Activated gamma-delta T cell treated with Interleukin-2 at 50 U/mL for 16 hours (primary cell): ENCODE results near the gene SRMS.
"Not testable (repeated sequence)": the region's sequence is repeated elsewhere in the genome, so short reads cannot be mapped to it uniquely, and the experiment has no call there.

Experiments used
- DNase-seq: peaks from one replicate; pipeline ENCODE4 v3.0.0-alpha.2; 2020

The SRMS gene

DNA sequence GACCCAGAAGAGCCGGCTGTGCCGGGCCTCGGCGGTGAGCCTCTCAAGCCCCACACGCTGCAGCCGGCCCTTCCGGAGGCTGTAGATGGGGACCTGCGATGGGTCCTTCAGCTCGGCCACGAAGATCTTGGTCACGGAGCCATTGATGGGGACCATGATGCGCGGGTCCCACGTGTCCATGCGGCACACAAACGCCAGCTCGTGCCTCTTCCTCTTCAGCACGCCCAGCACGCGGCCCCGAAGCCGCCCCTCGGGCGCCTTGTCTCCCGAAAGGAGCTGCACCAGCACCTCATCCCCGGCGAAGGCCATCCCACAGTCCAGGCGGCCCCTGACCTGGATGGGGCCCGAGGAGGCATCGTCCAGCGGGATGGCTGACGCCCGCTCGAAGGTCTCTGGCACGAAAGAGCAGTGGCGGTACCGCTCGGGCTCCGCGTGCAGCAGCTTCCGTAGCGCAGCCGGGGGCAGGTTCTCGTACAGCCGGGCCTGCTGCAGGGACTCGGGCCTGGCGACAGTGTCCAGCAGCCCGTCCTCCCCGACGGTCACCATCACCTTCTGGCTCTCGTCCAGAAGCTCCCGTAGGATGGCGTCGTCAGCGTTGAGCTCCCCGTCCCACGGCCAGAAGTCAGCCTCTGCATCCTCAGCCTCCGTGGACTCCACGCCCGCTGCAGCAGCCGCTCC is 17.6 kb upstream of the SRMS start:
- DNase-seq: no peak

DNA sequence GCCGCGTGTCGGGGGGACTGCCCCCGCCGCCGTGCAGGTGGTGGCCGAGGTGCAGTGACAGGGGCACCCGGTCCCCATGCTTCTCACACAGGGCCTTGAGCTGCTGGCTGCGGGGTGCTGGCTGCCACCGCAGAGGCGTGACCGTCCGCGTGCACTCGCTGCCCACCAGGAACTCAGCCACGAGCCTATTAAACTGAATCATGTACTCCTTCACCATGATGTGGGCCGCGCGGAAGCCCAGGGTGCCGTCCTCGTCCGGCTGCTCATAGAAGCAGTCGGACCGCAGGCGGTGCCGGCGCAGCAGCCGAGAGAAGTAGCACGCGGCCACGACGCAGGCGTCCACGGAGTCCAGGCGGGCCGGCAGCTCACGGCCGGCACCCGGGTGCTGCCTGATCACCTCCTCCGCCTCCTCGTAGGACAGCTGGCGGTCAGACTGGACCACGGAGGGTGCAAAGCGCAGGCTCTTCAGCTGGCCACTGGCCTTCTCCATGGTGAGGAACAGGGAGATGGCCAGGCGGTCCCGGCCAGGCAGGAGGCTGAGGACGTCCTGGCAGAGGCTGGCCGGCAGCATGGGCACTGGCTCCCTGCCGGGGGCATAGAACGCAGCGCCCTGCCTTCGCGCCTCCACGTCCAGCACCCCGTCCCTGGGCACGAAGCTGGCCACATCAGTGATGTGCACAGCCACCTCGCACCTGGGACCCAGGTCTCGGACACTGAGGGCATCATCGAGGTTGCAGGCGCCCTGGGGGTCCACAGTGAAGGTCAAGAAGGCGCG is 16.7 kb upstream of the SRMS start:
- DNase-seq: no peak

DNA sequence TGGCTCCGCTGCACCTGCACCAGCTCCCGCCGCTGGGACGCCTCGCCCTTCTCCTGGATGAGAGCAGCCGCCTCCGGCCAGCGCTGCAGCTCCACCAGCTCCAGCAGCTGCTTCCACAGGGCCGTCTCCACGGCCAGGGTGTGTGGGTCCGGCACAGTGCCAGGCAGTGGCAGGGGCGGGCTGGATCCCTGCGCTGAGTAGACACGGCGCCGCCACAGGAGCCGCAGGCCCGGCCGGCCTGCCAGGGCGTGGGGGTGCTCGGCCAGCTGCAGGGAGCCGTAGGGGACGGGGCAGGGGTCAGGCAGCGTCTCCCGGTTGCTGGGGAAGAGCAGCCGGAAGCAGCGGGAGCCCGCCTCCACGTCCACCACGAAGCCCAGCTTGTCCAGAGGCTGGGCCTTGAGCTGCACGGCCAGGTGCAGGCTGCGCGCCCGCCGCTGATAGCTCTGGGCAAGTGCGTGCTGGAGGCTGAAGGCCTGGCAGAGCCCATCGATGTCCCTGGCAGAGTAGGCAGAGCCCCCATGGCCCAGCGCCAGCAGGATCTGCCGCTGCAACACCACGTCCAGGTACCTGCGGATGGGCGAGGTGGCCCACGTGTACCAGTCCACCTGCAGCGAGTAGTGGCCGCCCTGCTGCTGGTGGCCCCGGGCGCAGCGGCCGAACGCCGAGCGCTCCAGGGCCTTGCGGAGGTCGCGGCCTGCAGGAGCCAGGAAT is 15.8 kb upstream of the SRMS start:
- DNase-seq: no peak

DNA sequence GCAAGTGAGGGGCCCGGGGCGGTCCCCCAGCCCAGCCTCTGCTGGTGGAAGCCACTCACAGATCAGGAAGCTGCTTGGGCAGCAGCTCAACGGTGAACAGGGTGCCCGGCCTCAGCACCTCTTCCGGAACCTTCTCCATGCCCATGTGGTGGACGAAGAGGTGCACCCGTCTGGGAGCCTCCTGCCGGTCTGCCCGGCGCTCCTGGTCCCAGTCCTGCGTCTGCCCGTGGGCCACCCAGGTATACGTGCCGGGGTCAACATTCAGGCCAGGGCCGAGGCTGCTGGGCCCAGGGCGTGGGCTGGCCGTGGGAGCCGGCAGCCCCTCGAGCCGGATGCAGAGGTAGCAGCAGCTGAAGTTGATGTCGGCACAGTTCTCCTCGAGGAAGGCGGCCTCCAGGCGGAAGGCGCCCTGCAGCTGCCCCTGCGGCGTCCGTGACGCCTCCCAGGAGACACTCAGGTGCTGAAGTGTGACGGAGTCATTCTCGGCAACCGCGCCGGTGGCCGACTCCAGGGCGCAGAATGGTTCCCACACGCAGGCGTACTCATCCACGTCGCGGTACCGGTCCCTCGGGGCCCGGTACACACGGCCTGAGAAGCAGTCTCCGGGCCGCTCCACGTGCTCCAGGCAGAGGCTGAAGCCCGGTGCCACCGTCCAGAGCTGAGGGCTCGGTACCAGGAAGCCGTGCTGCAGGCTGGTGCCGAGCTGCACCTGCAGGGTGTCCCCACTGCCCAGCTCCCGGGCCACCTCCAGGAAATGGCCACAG is 15.1 kb upstream of the SRMS start:
- DNase-seq: no peak

DNA sequence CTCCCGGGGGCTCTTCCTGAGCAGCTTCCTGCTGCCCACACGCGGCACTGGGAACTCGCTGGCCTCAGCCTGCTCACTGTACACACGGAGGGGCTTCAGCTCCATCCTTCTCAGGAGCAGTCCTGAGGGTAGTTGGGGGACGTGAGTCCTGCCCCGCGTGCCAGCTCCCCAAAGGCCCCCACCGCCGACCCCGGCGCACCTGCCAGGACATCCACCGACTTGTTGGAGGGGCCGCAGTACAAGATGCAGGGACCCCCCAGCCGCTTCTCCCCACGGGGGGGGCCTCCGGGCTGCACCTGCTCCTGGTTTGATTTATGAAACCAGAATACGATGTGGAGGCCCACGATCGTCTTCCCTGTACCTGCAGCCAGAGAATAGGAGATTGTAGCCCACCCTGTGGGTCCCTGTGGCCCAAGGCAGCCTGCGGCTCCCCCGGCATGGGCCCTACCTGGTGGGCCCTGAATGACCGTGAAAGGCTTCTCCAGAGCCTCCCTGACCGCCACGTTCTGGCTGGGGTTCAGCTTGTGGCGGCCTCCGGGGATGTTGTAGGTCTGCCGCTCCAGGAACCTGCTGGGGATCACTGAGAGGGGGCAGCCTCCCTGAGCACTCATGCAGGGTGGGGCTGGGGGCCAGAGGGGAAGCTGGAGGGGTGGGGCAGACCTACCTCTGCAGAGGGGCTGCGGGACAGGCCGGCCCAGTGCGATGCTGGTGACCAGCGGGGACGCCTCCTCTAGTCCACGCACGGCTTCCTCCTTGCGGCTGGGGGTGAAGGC is 14.3 kb upstream of the SRMS start:
- no peak for DNase-seq

DNA sequence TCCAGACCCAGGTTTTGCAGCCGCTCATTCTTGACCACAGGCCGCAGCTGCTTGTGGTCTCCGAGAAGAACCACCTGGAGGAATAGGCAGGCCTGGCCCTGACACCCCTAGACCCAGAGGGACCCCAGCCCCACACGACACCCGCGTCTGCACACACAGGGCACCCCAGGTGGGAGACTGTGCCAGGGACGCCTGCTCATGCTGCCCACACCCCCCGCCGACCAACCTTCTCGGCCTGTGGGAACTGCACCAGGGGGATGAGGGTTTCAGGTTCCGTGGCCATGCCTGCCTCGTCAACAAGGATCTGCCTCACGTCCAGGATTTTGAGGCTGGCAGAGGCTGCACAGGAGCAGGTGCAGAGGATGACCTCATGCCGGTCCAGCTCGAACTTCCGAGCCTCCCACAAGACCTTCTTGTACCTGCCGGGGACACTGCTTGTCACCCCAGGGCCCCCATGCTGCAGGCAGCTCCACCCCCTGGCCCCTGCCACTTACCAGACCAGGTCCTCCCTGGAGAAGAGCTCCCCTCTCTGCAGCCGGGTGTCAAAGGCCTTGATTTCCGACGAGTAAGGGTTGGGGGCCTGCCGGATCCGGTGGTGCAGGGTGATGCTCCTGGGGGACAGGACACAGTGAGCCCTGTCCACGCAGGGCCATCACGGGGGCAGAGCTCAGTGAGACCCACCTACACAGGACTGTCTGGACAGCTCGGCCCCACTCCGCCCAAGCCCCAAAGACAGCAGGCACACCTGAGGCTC is 13.5 kb upstream of the SRMS start:
- DNase-seq: no peak

DNA sequence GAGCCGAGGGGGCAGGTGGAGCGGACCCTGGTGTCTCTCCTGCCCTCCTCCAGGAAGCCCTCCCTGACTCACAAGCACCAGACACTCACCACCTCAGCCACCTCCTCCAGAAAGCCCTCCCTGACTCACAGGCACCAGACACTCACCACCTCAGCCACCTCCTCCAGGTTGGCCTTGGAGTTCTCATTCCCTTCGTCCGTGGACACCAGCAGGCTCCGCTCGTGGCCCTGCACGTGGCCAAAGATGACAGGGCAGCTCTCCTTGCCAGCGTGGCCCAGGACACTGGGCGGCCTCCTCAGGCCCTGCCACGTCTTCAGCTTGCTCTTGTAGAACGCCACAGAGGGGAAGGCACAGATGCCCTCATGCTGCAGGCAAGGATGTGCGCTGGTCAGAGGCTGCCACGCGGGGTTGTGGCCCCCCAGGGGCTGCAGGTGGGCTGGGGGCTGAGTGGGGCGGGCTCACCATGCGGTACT is 12.8 kb upstream of the SRMS start:
- no peak for DNase-seq

DNA sequence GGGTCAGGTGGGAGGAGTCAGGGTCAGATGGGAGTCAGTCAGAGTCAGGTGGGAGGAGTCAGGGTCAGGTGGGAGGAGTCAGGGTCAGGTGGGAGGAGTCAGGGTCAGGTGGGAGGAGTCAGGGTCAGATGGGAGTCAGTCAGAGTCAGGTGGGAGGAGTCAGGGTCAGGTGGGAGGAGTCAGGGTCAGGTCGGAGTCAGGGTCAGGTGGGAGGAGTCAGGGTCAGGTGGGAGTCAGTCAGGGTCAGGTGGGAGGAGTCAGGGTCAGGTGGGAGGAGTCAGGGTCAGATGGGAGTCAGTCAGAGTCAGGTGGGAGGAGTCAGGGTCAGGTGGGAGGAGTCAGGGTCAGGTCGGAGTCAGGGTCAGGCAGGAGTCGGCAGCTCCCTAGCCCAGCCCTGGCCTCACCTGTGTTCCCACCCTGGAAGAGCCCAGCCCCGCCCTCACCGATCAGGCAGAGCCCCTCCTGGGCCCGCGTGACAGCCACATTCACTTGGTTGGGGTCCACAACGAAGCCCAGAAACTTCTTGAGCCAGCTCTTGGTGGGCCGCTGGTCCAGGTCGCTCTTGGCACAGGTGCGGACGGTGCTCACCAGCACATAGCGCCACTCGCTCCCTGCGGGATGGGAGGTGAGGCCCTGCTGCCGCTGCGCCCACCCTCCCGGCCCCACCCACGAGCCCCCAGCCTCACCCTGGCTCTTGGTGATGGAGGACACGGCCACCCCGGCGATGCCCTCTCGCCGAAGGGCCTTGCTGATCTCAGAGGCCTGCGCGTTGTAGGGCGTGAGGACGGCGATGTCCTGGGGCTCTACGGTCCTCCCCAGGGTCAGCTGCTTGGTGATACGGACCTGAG is 12.2 kb upstream of the SRMS start:
- not testable (repeated sequence) for DNase-seq

DNA sequence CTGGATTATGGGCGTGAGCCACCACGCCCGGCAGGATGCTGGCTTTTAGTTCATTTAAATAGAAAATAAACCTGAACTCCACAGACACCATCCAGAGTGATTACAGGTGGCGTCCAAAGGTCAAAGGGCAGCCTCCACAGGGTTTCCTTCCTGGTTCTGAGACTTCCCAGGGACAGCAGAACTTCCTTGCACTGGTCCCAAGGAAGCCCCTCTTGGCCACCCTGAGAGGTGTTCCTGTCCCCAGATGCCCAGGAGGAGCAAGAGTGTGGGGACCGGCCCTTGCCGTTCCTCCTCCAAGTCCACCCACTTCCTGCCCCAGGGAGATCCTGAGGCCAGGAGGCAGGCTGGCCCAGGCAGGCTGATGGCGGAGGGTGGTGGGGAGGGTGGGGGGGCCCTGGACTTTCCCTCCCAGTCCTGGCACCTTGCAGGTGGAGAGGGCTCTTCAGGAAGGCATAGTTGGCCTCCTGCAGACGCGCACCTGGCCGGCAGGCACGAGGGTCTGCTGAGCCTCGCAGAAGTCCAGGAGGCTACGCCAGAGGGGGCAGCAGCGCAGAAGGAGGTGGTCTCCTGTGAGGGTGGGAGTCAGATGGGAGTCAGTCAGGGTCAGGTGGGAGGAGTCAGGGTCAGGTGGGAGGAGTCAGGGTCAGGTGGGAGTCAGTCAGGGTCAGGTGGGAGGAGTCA is 11.4 kb upstream of the SRMS start:
- DNase-seq: no peak

DNA sequence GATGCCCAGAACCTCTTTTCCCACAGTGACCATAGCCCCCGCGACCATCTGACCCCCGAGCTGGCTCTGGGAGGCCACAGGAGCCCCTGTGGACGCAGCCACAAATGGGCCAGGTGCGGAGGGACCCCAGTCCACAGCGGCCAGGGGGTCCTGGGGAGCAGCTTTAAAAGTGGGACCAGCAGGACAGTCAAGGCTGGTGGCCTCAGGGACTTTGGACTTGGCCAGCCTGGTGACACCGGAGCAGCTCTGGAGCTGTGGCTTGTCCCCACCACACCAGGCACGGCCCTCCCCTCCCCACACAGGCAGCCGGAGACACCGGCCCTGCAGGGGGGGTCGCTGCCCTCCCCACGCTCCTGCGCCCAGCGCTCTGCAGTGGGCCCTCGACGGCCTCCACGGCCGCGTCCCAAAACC is 9.9 kb upstream of the SRMS start:
- DNase-seq: no peak

DNA sequence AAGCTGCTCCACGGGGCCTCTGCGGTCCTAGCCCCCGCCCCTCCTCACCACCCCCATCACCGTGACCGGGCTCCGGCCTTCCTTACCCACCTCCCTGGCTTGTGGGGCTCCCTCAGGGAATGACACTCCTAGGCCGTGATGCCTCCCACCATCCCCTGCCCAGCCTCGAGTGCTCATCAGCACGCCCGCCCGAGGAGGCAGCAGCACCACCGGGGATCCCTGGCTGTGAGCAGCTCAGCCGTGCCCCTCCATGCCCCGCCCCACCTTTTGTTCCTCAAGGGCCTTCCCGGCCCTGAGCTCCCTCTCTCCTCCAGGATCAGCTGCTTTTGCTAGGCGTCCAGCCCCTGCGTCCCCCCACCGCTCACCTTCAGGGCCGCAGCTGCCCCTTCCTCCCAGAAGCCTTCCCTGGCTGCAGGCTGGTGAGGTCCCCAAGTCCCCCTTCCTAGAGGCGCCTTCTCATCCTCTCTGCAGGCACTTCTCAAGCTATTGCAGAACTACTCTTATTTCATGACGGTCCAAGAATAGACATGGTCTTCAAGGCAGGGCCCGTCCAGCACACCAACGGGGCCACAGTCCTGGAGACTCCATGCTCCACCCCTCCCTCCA is 9.4 kb upstream of the SRMS start:
- DNase-seq: no peak

DNA sequence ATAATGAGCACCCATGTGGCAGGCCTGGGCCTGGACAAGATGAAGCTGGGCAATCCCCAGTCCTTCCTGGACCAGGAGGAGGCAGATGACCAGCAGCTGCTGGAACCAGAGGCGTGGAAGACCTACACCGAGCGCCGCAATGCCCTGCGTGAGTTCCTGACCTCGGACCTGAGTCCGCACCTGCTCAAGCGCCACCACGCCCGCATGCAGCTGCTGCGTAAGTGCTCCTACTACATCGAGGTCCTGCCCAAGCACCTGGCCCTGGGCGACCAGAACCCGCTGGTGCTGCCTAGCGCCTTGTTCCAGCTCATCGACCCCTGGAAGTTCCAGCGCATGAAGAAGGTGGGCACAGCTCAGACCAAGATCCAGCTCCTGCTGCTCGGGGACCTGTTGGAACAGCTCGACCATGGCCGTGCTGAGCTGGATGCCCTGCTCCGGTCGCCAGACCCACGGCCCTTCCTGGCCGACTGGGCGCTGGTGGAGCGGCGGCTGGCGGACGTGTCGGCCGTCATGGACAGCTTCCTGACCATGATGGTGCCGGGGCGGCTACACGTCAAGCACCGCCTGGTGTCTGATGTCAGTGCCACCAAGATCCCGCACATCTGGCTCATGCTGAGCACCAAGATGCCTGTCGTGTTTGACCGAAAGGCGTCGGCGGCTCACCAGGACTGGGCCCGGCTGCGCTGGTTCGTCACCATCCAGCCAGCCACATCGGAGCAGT is 8.3 kb upstream of the SRMS start:
- no peak for DNase-seq

DNA sequence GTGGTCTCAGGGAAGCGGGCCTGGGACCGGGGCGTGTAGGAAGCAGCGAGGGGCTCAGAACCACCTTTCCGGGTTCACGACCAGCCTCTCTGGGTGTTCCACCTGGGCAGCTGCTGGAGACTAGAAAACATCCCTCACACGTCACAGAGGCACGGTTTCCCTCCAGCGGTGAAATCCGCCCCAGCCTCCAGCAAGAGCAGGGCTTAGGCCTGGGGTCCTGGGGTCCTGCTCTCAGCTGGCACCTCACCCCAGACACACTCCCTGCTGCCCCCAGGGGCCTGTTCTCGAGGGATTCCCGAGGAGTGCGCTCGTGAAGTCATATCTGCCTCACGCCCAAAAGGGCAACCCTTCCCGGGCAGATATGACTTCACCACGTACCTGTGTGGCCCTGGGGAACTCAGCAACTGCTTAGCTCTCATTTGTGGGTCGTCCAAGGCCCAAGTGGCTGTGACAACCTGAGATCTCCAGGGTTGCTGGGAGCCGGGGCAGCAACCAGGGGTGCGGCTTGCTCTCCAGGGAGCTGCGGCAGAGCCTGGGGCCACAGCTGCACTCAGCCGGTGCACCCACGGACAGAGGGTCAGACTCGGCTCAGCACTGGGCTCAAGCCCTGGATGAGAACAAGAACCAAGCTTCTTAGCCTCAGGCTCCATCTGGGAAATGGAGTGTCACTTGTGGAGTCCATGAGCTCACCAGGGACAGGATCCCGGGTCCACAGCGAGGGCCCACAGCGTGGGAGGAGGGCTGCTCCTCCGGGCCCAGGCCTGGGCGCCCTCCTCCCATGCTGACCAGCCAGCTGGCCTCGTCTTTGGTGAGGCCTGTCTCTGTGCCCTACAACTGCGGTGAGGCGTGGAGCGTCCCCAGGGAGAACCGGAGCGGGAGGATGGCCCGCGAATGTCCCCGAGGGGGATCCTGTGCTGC is 7.1 kb upstream of the SRMS start:
- no peak for DNase-seq

DNA sequence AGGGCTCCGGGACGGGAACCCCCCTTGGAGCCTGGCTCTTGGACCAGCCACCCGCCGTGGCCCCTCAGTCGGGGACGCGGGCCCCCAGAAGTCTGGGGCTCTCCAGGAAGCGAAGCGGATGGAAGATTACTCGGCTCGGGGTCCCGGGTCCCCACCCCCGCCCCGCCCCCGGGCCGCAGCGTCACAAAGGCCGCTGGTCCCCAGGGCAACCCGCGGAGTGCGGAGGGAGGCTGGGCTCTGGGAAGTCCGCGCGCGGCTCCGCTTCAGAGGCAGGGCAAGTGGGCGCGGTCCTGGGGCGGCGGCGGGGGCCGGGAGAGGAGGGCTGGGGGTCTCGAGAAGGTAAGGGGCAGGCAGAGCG is 6.4 kb upstream of the SRMS start, which contains the start of gene FNDC11:
FNDC11 (plus strand) TSS at position 227 of the 358 bp plus-strand sequence. CDS start 1,505 bp downstream, outside the sequence.
- peak; percentile 35 for DNase-seq

DNA sequence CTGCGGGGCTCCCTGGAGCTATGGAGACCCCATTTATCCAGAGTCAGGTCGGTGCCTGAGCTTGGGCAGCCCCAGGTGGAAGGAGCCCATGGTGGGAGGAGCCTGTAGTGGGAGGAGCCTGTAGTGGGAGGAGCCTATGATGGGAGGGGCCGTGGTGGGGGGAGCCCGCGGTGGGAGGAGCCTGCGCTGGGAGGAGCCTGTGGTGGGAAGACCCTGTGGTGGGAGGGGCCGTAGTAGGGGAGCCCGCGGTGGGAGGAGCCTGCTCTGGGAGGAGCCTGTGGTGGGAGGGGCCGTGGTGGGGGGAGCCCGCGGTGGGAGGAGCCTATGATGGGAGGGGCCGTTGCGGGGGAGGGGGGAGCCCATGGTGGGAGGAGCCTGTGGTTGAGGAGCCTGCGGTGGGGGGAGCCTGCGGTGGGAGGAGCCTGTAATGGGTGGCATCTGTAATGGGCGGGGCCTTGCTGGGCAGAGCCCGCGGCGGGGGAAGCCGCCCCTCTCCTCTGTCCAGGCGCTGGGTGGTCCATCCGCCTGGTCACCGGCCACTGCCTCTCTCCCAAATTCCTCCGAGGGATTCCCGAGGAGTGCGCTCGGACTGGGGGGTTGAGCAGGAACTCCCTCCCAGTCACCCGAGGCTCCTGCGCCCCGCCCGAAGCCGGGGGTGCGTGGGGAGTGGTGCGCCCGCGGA is 5.8 kb upstream of the SRMS start:
- peak; percentile 85 for DNase-seq

DNA sequence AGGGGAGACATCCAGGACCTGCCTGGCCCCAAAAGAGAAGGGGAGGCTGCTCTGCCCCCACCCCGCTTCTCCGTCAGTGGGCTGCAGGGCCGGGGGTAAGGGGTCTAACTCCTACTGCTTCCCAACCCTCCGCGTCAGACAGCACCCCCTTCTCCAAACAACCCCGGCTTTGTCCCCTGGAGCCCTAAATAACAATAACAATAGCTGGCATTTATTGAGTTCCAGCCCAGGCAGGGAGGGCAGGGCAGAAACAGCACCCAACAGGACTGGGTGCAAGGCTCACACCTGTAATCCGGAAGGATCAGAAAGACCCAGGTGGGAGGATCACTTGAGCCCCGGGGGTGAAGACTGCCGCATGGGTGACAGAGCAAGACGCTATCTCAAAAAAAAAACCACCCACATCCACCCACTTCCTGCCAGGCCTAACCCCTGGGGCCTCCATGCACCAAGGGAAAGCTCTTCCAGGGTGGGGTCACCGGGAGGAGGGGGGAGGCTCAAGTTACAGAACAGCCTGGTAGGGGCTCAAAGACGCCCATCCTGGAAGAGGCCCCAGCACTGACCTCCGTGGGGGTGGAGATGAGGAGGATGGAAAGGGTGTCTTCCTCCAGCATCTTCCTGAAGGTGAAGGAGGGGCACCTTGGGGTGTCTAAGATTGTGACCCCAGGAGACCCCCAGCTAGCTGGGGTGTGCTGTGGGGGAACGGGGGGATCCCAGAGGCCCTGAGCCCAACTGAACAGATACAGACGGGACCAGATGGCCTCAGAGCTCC is 5.1 kb upstream of the SRMS start:
- DNase-seq: peak; percentile 55
